Mesothelial cell of epicardium (in vitro differentiated cells): ENCODE data around the gene BUD23. TPM values are rescaled to one million over a fixed set of nuclear protein-coding genes. Genes with fewer than 3 reads are reported as not detected.

ENCODE experiments used
- DNase-seq, 2 experiments: peaks; one replicate each; pipeline ENCODE4 v3.0.0; 2021; ENCODE audit warnings: low spot score in 2 of 2; ENCODE audit not compliant: unreplicated experiment in 2 of 2
- H3K27ac Mint-ChIP-seq: 2 replicates; pipeline ENCODE4 v1.8.0; 2021; ENCODE audit warnings: mixed read lengths
- H3K27me3 Mint-ChIP-seq: 2 replicates; pipeline ENCODE4 v1.8.0; 2021; ENCODE audit warnings: low read depth, mixed read lengths
- H3K36me3 Mint-ChIP-seq: 2 replicates; pipeline ENCODE4 v1.8.0; 2021; ENCODE audit warnings: mixed read lengths
- H3K4me1 Mint-ChIP-seq: 2 replicates; pipeline ENCODE4 v1.8.0; 2021; ENCODE audit warnings: mixed read lengths
- H3K4me3 Mint-ChIP-seq: 2 replicates; pipeline ENCODE4 v1.8.0; 2021; ENCODE audit warnings: mild to moderate bottlenecking, moderate library complexity, mixed read lengths
- H3K9me3 Mint-ChIP-seq: 2 replicates; pipeline ENCODE4 v1.8.0; 2021; ENCODE audit warnings: mixed read lengths
- CTCF ChIP-seq: fragments of 200-600 bp; sonication (generic); IDR thresholded peaks from one replicate; pipeline ENCODE4 v1.5.0; 2021; ENCODE audit warnings: antibody characterized with exemption; ENCODE audit not compliant: unreplicated experiment
- total RNA-seq: library from RNA; stranded (reverse); gene quantifications from 3 replicates; pipeline ENCODE4 v1.2.1, GENCODE V29; 2021

The BUD23 gene
- total RNA-seq, 1 donor from 2014 or later = 69.1 TPM

- H3K9me3 Mint-ChIP-seq = no peaks in the 10 kb centered on the region
- H3K27me3 Mint-ChIP-seq = peaks cover 3% of the 10 kb centered on the region
- peaks cover 2% of the 10 kb centered on the region for H3K36me3 Mint-ChIP-seq
- H3K4me1 Mint-ChIP-seq = peaks cover 16% of the 10 kb centered on the region
- no peak overlapping the region for H3K27ac Mint-ChIP-seq
- no peak for DNase-seq
- H3K4me3 Mint-ChIP-seq = peak overlapping the region; percentile 85
- no peak for TF ChIP-seq CTCF
Observed at GRCh38 chr7:73736885-73737284, 53.5 kb downstream of the BUD23 start.

- Mint-ChIP-seq H3K4me3 (peak overlapping the region; percentile 85), H3K9me3 (no peaks in the 10 kb centered on the region), H3K27me3 (peaks cover 10% of the 10 kb centered on the region), H3K4me1 (peaks cover 24% of the 10 kb centered on the region), H3K27ac (peak overlapping the region; percentile 96), H3K36me3 (peaks cover 2% of the 10 kb centered on the region)
- DNase-seq = no peak
- no peak for TF ChIP-seq CTCF
Observed at GRCh38 chr7:73737491-73738219, 54.3 kb downstream of the BUD23 start.

- Mint-ChIP-seq H3K4me3 (peak overlapping the region; percentile 85), H3K27me3 (peaks cover 14% of the 10 kb centered on the region), H3K4me1 (peaks cover 29% of the 10 kb centered on the region), H3K9me3 (no peaks in the 10 kb centered on the region), H3K27ac (peak overlapping the region; percentile 96), H3K36me3 (peaks cover 2% of the 10 kb centered on the region)
- no peak for TF ChIP-seq CTCF
- DNase-seq = peak in 1 of 2 experiments; percentile 51
Observed at GRCh38 chr7:73738220-73738611, 54.8 kb downstream of the BUD23 start.

- peak within 1 kb of the TSS; percentile 85 for H3K4me3 Mint-ChIP-seq
- H3K9me3 Mint-ChIP-seq = no peaks in the 10 kb centered on the region
- no peak for TF ChIP-seq CTCF
- peak; percentile 96 to 99 for DNase-seq
- peaks cover 35% of the 10 kb centered on the region for H3K4me1 Mint-ChIP-seq
- H3K36me3 Mint-ChIP-seq = peaks cover 2% of the 10 kb centered on the region
- H3K27me3 Mint-ChIP-seq = peaks cover 20% of the 10 kb centered on the region
- H3K27ac Mint-ChIP-seq = peak within 1 kb of the TSS; percentile 97
Observed at GRCh38 chr7:73738612-73739386, 55.4 kb downstream of the BUD23 start, which contains the start of gene ABHD11. Gene ABHD11 (minus strand): TSS chr7:73738802. CDS start chr7:73738770, 32 bp downstream.

GRCh38 chr7:73739387-73739767 lies 56.0 kb downstream of the BUD23 start:
- Mint-ChIP-seq H3K9me3 (no peaks in the 10 kb centered on the region), H3K4me3 (peak overlapping the region; percentile 85), H3K36me3 (peaks cover 2% of the 10 kb centered on the region), H3K27me3 (peaks cover 23% of the 10 kb centered on the region), H3K27ac (peak overlapping the region; percentile 97), H3K4me1 (peaks cover 39% of the 10 kb centered on the region)
- no peak for TF ChIP-seq CTCF
- no peak for DNase-seq
